CD14-positive monocyte (primary cell): ENCODE results near the gene RNU6-8. TPM values are rescaled to one million over a fixed set of nuclear protein-coding genes. Genes with fewer than 3 reads are reported as not detected.

Experiments used
- DNase-seq, 3 donors: peaks; one replicate each; pipeline ENCODE4 v3.0.0-alpha.2; 2011 to 2022
- H2AFZ ChIP-seq: 2 replicates; pipeline ENCODE4 v1.6.0; 2012; ENCODE audit warnings: mild to moderate bottlenecking, low read depth, low read length, inconsistent platforms; ENCODE audit not compliant: insufficient read depth, poor library complexity, severe bottlenecking
- H3K27ac ChIP-seq, 2 donors: 1 replicate in 1 of 2; 2 replicates in 1 of 2; pipeline ENCODE4 v1.5.1; 2012 to 2013; ENCODE audit warnings: low read length in 2 of 2, control low read depth in 1 of 2, inconsistent platforms in 1 of 2, low read depth in 1 of 2, mild to moderate bottlenecking in 1 of 2
- H3K27me3 ChIP-seq, 2 donors: one replicate each; pipeline versions ENCODE4 v1.6.0 to v1.6.1; 2011 to 2013; ENCODE audit warnings: low read length in 2 of 2; ENCODE audit not compliant: control insufficient read depth in 2 of 2, insufficient read depth in 2 of 2
- H3K36me3 ChIP-seq, 2 donors: replicated peaks in 1 of 2; 1 replicate in 1 of 2; 2 replicates in 1 of 2; pipeline versions ENCODE4 v1.5.1 to v1.6.1; 2012 to 2013; ENCODE audit warnings: low read length in 2 of 2, control low read depth in 1 of 2, inconsistent platforms in 1 of 2, mild to moderate bottlenecking in 1 of 2; ENCODE audit not compliant: insufficient read depth in 2 of 2, control insufficient read depth in 1 of 2
- H3K4me1 ChIP-seq, 2 donors: 1 replicate in 1 of 2; 2 replicates in 1 of 2; pipeline versions ENCODE4 v1.5.1 to v1.6.1; 2012 to 2013; ENCODE audit warnings: low read length in 2 of 2, control low read depth in 1 of 2, inconsistent platforms in 1 of 2, mild to moderate bottlenecking in 1 of 2, moderate library complexity in 1 of 2; ENCODE audit not compliant: insufficient read depth in 2 of 2, control insufficient read depth in 1 of 2
- H3K4me2 ChIP-seq: replicated peaks from 2 replicates; pipeline ENCODE3; 2012; ENCODE audit warnings: low read length, moderate library complexity, mild to moderate bottlenecking; ENCODE audit not compliant: poor library complexity, severe bottlenecking; ENCODE audit errors: extremely low read depth
- H3K4me3 ChIP-seq, 3 experiments: fragments of 200-600 bp in 1 of 3; sonication (generic) in 1 of 3; replicated peaks in 1 of 3; 1 replicate in 2 of 3; 2 replicates in 1 of 3; pipeline ENCODE4 v1.5.1; 2011 to 2013; ENCODE audit warnings: low read length in 3 of 3, mild to moderate bottlenecking in 3 of 3, control low read depth in 2 of 3, low read depth in 2 of 3, inconsistent platforms in 1 of 3, moderate library complexity in 1 of 3
- H3K79me2 ChIP-seq: 2 replicates; pipeline ENCODE4 v1.6.0; 2012; ENCODE audit warnings: mild to moderate bottlenecking, control low read depth, inconsistent platforms, low read length, moderate library complexity; ENCODE audit not compliant: insufficient read depth
- H3K9ac ChIP-seq: 2 replicates; pipeline ENCODE4 v1.6.0; 2017; ENCODE audit warnings: low read length, mild to moderate bottlenecking; ENCODE audit not compliant: insufficient read depth, poor library complexity, severe bottlenecking
- H3K9me3 ChIP-seq, 2 donors: replicated peaks in 1 of 2; 1 replicate in 1 of 2; 2 replicates in 1 of 2; pipeline versions ENCODE4 v1.5.1 to v1.6.1; 2012 to 2013; ENCODE audit warnings: low read length in 2 of 2, control low read depth in 1 of 2; ENCODE audit not compliant: control insufficient read depth in 1 of 2, insufficient read depth in 1 of 2
- H4K20me1 ChIP-seq: 2 replicates; pipeline ENCODE4 v1.6.0; 2012; ENCODE audit warnings: mild to moderate bottlenecking, low read length, control low read depth, moderate library complexity; ENCODE audit not compliant: insufficient read depth
- H3K27ac Mint-ChIP-seq, 7 donors: one replicate each; pipeline ENCODE4 v1.8.0; 2020; ENCODE audit warnings: mild to moderate bottlenecking in 7 of 7, mixed read lengths in 7 of 7, moderate library complexity in 6 of 7, inconsistent platforms in 2 of 7
- H3K27me3 Mint-ChIP-seq, 3 donors: one replicate each; pipeline ENCODE4 v1.8.0; 2021 to 2022; ENCODE audit warnings: low read depth in 3 of 3, mild to moderate bottlenecking in 3 of 3, mixed read lengths in 3 of 3, moderate library complexity in 3 of 3, inconsistent platforms in 1 of 3
- H3K36me3 Mint-ChIP-seq, 2 donors: one replicate each; pipeline ENCODE4 v1.8.0; 2020; ENCODE audit warnings: mixed read lengths in 2 of 2, inconsistent platforms in 1 of 2, mild to moderate bottlenecking in 1 of 2
- H3K4me1 Mint-ChIP-seq: one replicate; pipeline ENCODE4 v1.8.0; 2020; ENCODE audit warnings: mild to moderate bottlenecking, mixed read lengths
- H3K4me3 Mint-ChIP-seq, 2 donors: one replicate each; pipeline ENCODE4 v1.8.0; 2020; ENCODE audit warnings: mild to moderate bottlenecking in 2 of 2, mixed read lengths in 2 of 2, moderate library complexity in 1 of 2
- H3K9me3 Mint-ChIP-seq, 7 donors: one replicate each; pipeline ENCODE4 v1.8.0; 2020 to 2022; ENCODE audit warnings: mixed read lengths in 7 of 7, mild to moderate bottlenecking in 6 of 7, moderate library complexity in 6 of 7, inconsistent platforms in 2 of 7
- CTCF ChIP-seq: fragments of 200-600 bp; IDR thresholded peaks from one replicate; pipeline ENCODE4 v1.8.0; 2022; ENCODE audit warnings: antibody characterized with exemption, mild to moderate bottlenecking
- WGBS: methylation state at CpG from one replicate; pipeline ENCODE4 v1.1.5; 2013; ENCODE audit warnings: missing lambda C conversion rate; ENCODE audit not compliant: insufficient coverage; 5-methylcytosine and 5-hydroxymethylcytosine counted together
- intact Hi-C, 2 donors: fragments of 100-400 bp; cut with micrococcal nuclease; formaldehyde crosslinking; loops; one replicate each; pipeline versions ENCODE4 v1.15.0 to v1.15.1; 2023
- polyA plus RNA-seq, 3 donors: library from polyadenylated mRNA; depleted of rRNA in 1 of 3; unstranded in 2 of 3; stranded (reverse) in 1 of 3; fragments of 300-500 nt in 2 of 3; fragments of >200 nt in 1 of 3; fragmentation: Illumina TruSeq in 2 of 3; gene quantifications; 1 replicate in 2 of 3; 2 replicates in 1 of 3; pipeline ENCODE4 v1.2.3, GENCODE V29; 2012 to 2021

Gene RNU6-8
- polyA plus RNA-seq, 3 donors, result not detected

GRCh38 chr14:32230695-32231280 lies 27.7 kb upstream of the RNU6-8 start:
- Histone ChIP-seq H4K20me1 (no peaks in the 10 kb centered on the region), H3K4me2 (no peak overlapping the region), H3K9me3 (no peaks in the 10 kb centered on the region), H3K9ac (no peak overlapping the region), H3K4me3 (no peak overlapping the region), H3K36me3 (no peaks in the 10 kb centered on the region), H3K27ac (no peak overlapping the region), H2AFZ (no peak overlapping the region), H3K79me2 (no peaks in the 10 kb centered on the region), H3K4me1 (no peaks in the 10 kb centered on the region), H3K27me3 (no peaks in the 10 kb centered on the region)
- Mint-ChIP-seq H3K27ac (no peak overlapping the region), H3K4me3 (no peak overlapping the region), H3K9me3 (peaks cover 0 to 4% (median 0%) of the 10 kb centered on the region in 7 donors), H3K4me1 (peaks cover 2% of the 10 kb centered on the region), H3K27me3 (peaks cover 0 to 7% (median 2%) of the 10 kb centered on the region in 3 donors), H3K36me3 (no peaks in the 10 kb centered on the region)
- no peak for TF ChIP-seq CTCF
- no peak for DNase-seq
- intact Hi-C loops, result no loop called here
- WGBS, result 100% methylated on average over 1 of the region's 2 CpGs

DNA sequence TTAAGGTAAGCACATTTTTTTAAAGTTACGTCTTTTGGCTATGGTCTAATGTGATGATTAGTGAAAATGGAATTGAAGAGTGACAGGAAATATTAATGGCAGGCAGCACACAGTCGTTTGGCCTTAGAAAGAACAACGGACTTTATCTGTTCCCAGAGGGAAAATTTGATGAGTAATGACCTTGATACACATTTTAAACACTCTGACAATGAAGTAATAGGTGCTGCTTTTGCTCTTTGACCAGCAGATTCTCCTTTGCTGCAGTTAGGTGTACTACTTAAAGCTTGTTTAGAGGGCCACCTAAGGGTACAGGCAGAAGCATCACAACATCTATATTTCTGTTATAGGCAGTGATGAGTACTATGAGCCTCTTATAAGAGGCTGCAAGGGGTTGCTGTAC lies 27.1 kb upstream of the RNU6-8 start:
- no peak overlapping the region for H2AFZ ChIP-seq
- DNase-seq, result no peak
- Mint-ChIP-seq H3K27me3 (peaks cover 0 to 6% (median 2%) of the 10 kb centered on the region in 3 donors), H3K9me3 (peaks cover 0 to 4% (median 0%) of the 10 kb centered on the region in 7 donors), H3K36me3 (no peaks in the 10 kb centered on the region), H3K4me3 (no peak overlapping the region), H3K4me1 (peaks cover 2% of the 10 kb centered on the region), H3K27ac (no peak overlapping the region)
- no peak overlapping the region for H3K4me3 ChIP-seq
- no peak for TF ChIP-seq CTCF
- H3K4me1 ChIP-seq, result no peaks in the 10 kb centered on the region
- no peak overlapping the region for H3K9ac ChIP-seq
- intact Hi-C loops, result no loop called here
- H4K20me1 ChIP-seq, result no peaks in the 10 kb centered on the region
- no peaks in the 10 kb centered on the region for H3K27me3 ChIP-seq
- H3K4me2 ChIP-seq, result no peak overlapping the region
- no peaks in the 10 kb centered on the region for H3K9me3 ChIP-seq
- H3K36me3 ChIP-seq, result no peaks in the 10 kb centered on the region
- no peak overlapping the region for H3K27ac ChIP-seq
- H3K79me2 ChIP-seq, result no peaks in the 10 kb centered on the region
- 100% methylated on average over 1 of the region's 3 CpGs for WGBS
